Measurements from ENCODE around the gene NR1D2. TPM values are rescaled to one million over a fixed set of nuclear protein-coding genes. Genes with fewer than 3 reads are reported as not detected.
"Not testable (repeated sequence)": the region's sequence is repeated elsewhere in the genome, so short reads cannot be mapped to it uniquely, and the experiment has no call there.

The NR1D2 gene
- total RNA-seq, 1 donor from 2014 or later, result 3.0 TPM

GRCh38 chr3:24003466-24003865 is 58.4 kb downstream of the NR1D2 start:
- no peaks in the 10 kb centered on the region for H3K36me3 Mint-ChIP-seq (ENCODE audit: low read depth)
- H3K27me3 Mint-ChIP-seq (ENCODE audit: insufficient read depth), result peaks cover 14% of the 10 kb centered on the region
- H3K9me3 Mint-ChIP-seq, result no peaks in the 10 kb centered on the region
- DNase-seq (ENCODE audit: low spot score), result no peak
- intact Hi-C loops (cut with micrococcal nuclease), result no loop called here
- no peak overlapping the region for H3K27ac Mint-ChIP-seq
- H3K4me3 Mint-ChIP-seq, result no peak overlapping the region
- peaks cover 6% of the 10 kb centered on the region for H3K4me1 Mint-ChIP-seq (ENCODE audit: low read depth)

DNA sequence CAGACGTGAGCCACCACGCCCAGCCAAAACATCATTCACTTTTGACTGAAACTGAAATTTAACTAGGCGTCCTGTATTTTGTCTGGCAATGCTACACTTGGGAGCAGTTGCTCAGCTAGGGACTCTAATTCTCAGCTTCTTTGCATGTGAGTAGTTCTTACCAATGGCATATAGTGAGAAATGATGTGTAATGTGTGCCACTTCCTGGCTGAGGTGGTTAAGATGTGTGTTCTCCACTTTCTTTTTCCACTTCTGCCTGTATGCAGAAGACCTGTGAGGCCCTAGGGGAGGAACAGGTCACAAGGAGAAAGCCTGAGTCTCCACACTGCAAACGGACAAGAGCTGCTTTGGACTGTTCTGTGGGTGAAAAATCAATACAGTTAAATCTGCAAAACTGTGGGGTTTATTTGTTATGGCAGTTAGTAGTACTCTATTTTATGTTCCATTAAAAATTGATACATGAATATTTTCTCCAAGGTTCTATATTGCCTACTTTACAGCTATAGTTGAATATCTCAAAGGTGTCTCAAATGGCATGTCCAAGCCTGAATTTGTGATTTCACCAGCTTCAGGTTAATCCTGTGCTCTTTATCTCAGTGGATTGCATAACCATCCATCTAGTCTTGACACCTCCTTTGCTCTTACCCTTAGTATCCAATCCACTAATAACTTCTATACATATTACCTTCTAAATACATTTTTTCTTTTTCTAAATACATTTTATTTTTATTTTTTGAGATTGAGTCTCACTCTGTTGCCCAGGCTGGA is 59.3 kb downstream of the NR1D2 start:
- Mint-ChIP-seq H3K27ac (no peak overlapping the region), H3K4me3 (no peak overlapping the region), H3K4me1 (ENCODE audit: low read depth) (peaks cover 6% of the 10 kb centered on the region), H3K9me3 (no peaks in the 10 kb centered on the region), H3K27me3 (ENCODE audit: insufficient read depth) (peaks cover 11% of the 10 kb centered on the region), H3K36me3 (ENCODE audit: low read depth) (no peaks in the 10 kb centered on the region)
- no peak for DNase-seq (ENCODE audit: low spot score)
- intact Hi-C loops (cut with micrococcal nuclease), result loop anchor here (1.0 kb wide), 2 partner anchors 88 to 150 kb away; partner anchors contain the start of gene NKIRAS1

DNA sequence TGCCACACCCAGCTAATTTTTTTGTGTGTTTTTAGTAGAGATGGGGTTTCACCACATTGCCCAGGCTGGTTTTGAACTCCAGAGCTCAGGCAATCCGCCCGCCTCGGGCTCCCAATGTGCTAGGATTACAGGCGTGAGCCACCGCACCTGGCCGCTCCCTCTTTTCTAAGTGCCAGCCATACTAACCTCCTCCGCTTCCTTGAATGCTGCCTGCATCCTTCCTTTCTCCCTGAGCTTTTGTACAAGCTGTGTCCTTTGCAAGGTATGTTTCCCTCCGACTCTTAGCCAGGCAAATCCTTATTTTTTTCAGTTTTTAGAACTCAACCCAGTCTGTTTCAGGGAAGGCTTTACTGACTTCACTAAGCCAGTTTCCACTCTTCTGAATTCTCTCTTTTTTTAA is 60.6 kb downstream of the NR1D2 start:
- Mint-ChIP-seq H3K27ac (no peak overlapping the region), H3K4me3 (no peak overlapping the region), H3K9me3 (no peaks in the 10 kb centered on the region), H3K27me3 (ENCODE audit: insufficient read depth) (peaks cover 9% of the 10 kb centered on the region), H3K36me3 (ENCODE audit: low read depth) (no peaks in the 10 kb centered on the region), H3K4me1 (ENCODE audit: low read depth) (peaks cover 6% of the 10 kb centered on the region)
- intact Hi-C loops (cut with micrococcal nuclease), result no loop called here
- no peak for DNase-seq (ENCODE audit: low spot score)

GRCh38 chr3:24010834-24011233 is 65.7 kb downstream of the NR1D2 start:
- H3K9me3 Mint-ChIP-seq; H3K27me3 Mint-ChIP-seq (ENCODE audit: insufficient read depth); H3K4me1 Mint-ChIP-seq (ENCODE audit: low read depth); DNase-seq (ENCODE audit: low spot score); H3K36me3 Mint-ChIP-seq (ENCODE audit: low read depth); intact Hi-C loops (cut with micrococcal nuclease); H3K27ac Mint-ChIP-seq; H3K4me3 Mint-ChIP-seq: not testable (repeated sequence)

- Mint-ChIP-seq H3K27ac (no peak overlapping the region), H3K9me3 (no peaks in the 10 kb centered on the region), H3K36me3 (ENCODE audit: low read depth) (no peaks in the 10 kb centered on the region), H3K4me3 (no peak overlapping the region), H3K27me3 (ENCODE audit: insufficient read depth) (peaks cover 4% of the 10 kb centered on the region), H3K4me1 (ENCODE audit: low read depth) (no peaks in the 10 kb centered on the region)
- DNase-seq (ENCODE audit: low spot score), result no peak
- intact Hi-C loops (cut with micrococcal nuclease), result no loop called here
Observed at GRCh38 chr3:24012589-24013269, 67.6 kb downstream of the NR1D2 start.

GRCh38 chr3:24017305-24017704 is 72.2 kb downstream of the NR1D2 start:
- Mint-ChIP-seq H3K27me3 (ENCODE audit: insufficient read depth) (no peaks in the 10 kb centered on the region), H3K4me3 (no peak overlapping the region), H3K4me1 (ENCODE audit: low read depth) (no peaks in the 10 kb centered on the region), H3K27ac (no peak overlapping the region), H3K36me3 (ENCODE audit: low read depth) (no peaks in the 10 kb centered on the region), H3K9me3 (no peaks in the 10 kb centered on the region)
- intact Hi-C loops (cut with micrococcal nuclease), result no loop called here
- no peak for DNase-seq (ENCODE audit: low spot score)

DNA sequence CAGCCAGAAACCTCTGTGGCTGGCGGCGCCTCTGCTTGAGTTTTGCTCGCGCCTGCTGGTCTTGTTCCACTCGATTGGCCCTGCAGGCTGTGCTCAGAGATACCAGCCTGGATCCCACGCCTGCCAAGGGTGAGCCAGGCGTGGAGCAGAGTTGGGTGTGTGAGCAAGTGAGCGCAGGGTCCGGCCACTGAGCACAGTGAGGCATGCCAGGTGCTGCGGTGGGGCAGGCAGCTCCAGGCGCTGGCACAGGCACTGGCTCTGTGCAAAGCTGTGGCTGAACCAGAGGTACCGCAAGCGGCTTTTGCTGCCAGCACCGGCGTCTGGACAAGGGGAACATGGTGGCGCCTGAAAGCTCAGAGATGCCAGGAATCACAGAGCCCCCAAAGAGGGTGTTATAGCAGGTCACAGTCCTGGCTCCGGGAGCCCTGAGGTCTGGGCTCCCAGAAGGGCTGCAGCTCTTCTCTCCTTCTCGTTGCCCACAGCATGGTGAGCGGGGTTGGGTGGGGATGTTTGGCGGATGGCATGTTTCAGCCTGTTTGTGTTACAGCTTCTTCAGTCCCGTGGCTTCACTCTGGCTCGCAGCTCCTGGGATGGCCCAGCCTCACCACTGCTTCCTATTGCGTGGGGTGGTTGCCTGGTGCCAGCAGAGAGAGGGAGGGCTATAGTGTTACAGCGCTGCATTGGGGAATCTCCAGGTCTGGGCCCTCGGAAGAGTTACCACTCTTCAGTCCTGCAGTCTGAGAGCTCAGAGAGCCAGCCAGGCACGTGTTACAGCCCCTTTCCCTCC is 73.9 kb downstream of the NR1D2 start:
- no peak for DNase-seq (ENCODE audit: low spot score)
- no peaks in the 10 kb centered on the region for H3K9me3 Mint-ChIP-seq
- no peak overlapping the region for H3K4me3 Mint-ChIP-seq
- no peak overlapping the region for H3K27ac Mint-ChIP-seq
- intact Hi-C loops (cut with micrococcal nuclease), result no loop called here
- H3K4me1 Mint-ChIP-seq (ENCODE audit: low read depth), result no peaks in the 10 kb centered on the region
- H3K36me3 Mint-ChIP-seq (ENCODE audit: low read depth), result no peaks in the 10 kb centered on the region
- no peaks in the 10 kb centered on the region for H3K27me3 Mint-ChIP-seq (ENCODE audit: insufficient read depth)

DNA sequence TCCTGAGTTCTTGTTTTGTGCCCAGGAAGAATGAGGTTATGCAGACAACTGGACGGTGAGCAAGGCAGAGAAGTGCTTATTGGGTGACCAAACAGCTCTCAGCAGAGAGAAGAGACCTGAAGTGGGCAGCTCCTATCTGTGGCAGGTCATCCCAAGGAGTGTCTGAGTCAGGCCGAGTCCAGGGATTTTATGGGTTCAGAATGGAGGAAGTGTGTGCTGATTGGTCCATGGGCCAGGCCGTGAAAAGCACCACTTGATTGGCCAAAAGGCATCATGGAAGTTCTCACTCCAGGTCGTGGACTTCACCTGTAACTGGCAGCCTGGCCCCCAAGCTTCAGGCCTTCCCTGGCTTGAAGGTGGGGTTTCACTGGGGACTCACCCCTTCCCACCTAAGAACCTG is 74.5 kb downstream of the NR1D2 start:
- no peak overlapping the region for H3K27ac Mint-ChIP-seq
- no peak overlapping the region for H3K4me3 Mint-ChIP-seq
- no peaks in the 10 kb centered on the region for H3K4me1 Mint-ChIP-seq (ENCODE audit: low read depth)
- H3K27me3 Mint-ChIP-seq (ENCODE audit: insufficient read depth), result no peaks in the 10 kb centered on the region
- no peak for DNase-seq (ENCODE audit: low spot score)
- no peaks in the 10 kb centered on the region for H3K36me3 Mint-ChIP-seq (ENCODE audit: low read depth)
- intact Hi-C loops (cut with micrococcal nuclease), result no loop called here
- no peaks in the 10 kb centered on the region for H3K9me3 Mint-ChIP-seq

DNA sequence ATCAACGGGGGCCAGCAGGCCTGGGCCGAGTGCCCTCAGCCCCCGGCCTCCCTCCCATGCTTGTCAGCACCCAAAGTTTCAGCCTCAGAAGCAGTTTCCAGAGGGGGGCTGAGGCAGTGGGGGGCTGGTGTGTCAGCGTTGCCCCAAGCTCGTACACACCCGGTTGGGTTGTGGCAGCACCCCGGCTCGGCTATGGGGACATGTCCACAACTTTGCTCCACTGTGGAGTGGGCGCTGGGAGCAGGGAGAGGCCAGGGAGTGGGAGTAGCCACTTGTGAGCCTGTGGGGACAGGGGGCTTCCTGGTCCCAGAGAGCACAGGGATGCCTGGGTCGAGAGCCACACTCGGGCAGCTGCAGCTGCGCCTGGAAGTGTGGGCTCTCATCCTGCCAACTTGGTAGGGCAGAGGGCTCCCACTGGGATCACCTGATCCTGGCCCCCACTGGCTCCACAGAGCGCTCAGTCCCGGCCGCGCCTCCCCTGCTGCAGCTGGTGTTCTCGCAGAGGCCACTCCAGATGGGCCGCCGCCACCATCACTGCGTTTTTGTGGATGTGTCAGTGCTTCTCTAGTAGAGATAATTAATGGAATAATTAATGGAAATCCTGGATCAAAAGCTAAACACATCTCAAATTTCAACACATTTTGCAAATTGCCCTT is 75.1 kb downstream of the NR1D2 start:
- peaks cover under 1% of the 10 kb centered on the region for H3K27me3 Mint-ChIP-seq (ENCODE audit: insufficient read depth)
- no peaks in the 10 kb centered on the region for H3K4me1 Mint-ChIP-seq (ENCODE audit: low read depth)
- intact Hi-C loops (cut with micrococcal nuclease), result no loop called here
- no peaks in the 10 kb centered on the region for H3K36me3 Mint-ChIP-seq (ENCODE audit: low read depth)
- H3K27ac Mint-ChIP-seq, result no peak overlapping the region
- DNase-seq (ENCODE audit: low spot score), result no peak
- H3K4me3 Mint-ChIP-seq, result no peak overlapping the region
- H3K9me3 Mint-ChIP-seq, result no peaks in the 10 kb centered on the region

DNA sequence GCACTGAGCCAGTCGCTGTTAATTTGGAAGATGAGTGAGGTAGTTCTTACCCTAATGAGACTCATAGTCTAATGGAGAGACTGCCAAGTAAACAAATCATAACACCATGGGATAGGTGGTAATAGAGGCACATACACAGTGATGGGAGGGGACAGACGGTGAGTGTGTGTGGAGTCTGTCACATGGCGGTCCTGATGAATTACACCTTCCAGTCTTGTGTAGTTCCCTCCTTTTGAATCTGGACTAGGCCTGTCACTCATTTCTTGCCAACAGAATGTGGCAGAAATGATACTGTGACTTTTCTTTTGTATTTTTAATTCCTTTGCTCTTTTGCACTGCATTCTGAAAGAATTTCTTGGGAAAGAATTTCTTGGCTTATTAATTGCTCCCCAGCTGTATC is 78.1 kb downstream of the NR1D2 start:
- DNase-seq (ENCODE audit: low spot score), result no peak
- Mint-ChIP-seq H3K4me3 (no peak overlapping the region), H3K27ac (no peak overlapping the region), H3K9me3 (no peaks in the 10 kb centered on the region), H3K4me1 (ENCODE audit: low read depth) (no peaks in the 10 kb centered on the region), H3K27me3 (ENCODE audit: insufficient read depth) (peaks cover 2% of the 10 kb centered on the region), H3K36me3 (ENCODE audit: low read depth) (no peaks in the 10 kb centered on the region)
- intact Hi-C loops (cut with micrococcal nuclease), result no loop called here

- Mint-ChIP-seq H3K9me3 (no peaks in the 10 kb centered on the region), H3K36me3 (ENCODE audit: low read depth) (no peaks in the 10 kb centered on the region), H3K4me1 (ENCODE audit: low read depth) (no peaks in the 10 kb centered on the region), H3K27me3 (ENCODE audit: insufficient read depth) (peaks cover 7% of the 10 kb centered on the region), H3K27ac (no peak overlapping the region), H3K4me3 (no peak overlapping the region)
- intact Hi-C loops (cut with micrococcal nuclease), result no loop called here
- DNase-seq (ENCODE audit: low spot score), result no peak
Observed at GRCh38 chr3:24025805-24026204, 80.7 kb downstream of the NR1D2 start.

- H3K4me1 Mint-ChIP-seq (ENCODE audit: low read depth); H3K4me3 Mint-ChIP-seq; intact Hi-C loops (cut with micrococcal nuclease): not testable (repeated sequence)
Observed at GRCh38 chr3:24026665-24027064, 81.6 kb downstream of the NR1D2 start.

DNA sequence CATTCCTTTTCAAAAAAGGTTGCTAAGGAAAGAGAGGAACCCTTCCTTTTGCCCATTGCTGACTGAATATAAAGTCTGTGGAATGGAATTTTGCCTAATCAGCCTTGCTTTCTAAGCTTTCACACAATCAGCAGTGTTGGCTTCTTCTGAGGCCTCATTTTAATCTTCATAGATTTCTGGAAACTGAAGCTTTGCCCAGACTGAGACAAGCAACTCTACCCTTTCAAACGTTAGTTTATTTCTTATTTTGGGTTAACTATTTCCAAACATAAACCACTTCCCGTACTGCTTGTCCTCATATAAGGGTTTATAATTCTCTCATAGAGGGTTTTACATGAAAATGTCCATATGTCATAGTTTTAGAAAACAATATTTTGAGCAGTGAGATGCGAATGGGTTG is 82.9 kb downstream of the NR1D2 start:
- peaks cover 9% of the 10 kb centered on the region for H3K27me3 Mint-ChIP-seq (ENCODE audit: insufficient read depth)
- H3K9me3 Mint-ChIP-seq, result no peaks in the 10 kb centered on the region
- H3K4me1 Mint-ChIP-seq (ENCODE audit: low read depth), result no peaks in the 10 kb centered on the region
- intact Hi-C loops (cut with micrococcal nuclease), result no loop called here
- no peak overlapping the region for H3K4me3 Mint-ChIP-seq
- no peak overlapping the region for H3K27ac Mint-ChIP-seq
- no peaks in the 10 kb centered on the region for H3K36me3 Mint-ChIP-seq (ENCODE audit: low read depth)
- no peak for DNase-seq (ENCODE audit: low spot score)

More at GRCh38 chr3:24026665-24027064, 81.6 kb downstream of the NR1D2 start:
- H3K36me3 Mint-ChIP-seq (ENCODE audit: low read depth); H3K9me3 Mint-ChIP-seq; H3K27me3 Mint-ChIP-seq (ENCODE audit: insufficient read depth); DNase-seq (ENCODE audit: low spot score); H3K27ac Mint-ChIP-seq: not testable (repeated sequence)

Measured in activated T-helper 1 cell treated with anti-CD3 and anti-CD28 coated beads, Interleukin-12 subunit alpha, Interleukin-12 subunit beta, Interleukin-2, Interleukin-4 antibody, amounts not matched to agents 30 ng/mL and 10 ng/mL and 1 ng/mL, durations not matched to agents 14 hours and 24 hours and 36 hours (primary cell).